ENCODE measurements around the gene INPP4B. TPM values are rescaled to one million over a fixed set of nuclear protein-coding genes. Genes with fewer than 3 reads are reported as not detected.
"Not testable (repeated sequence)": the region's sequence is repeated elsewhere in the genome, so short reads cannot be mapped to it uniquely, and the experiment has no call there.

Gene INPP4B
- total RNA-seq, 1 experiment from 2014 or later = 14.3 TPM

GRCh38 chr4:142397364-142397991 is 448.6 kb downstream of the INPP4B start:
- DNase-seq (ENCODE audit: low read depth, low spot score); H3K27me3 ChIP-seq (ENCODE audit: insufficient read depth, low read length); H3K4me3 ChIP-seq (replicated peaks in 1 of 2; ENCODE audit: low read depth in 1 of 2, low read length in 2 of 2); BruUV-seq (replicated peaks); intact Hi-C loops (cut with micrococcal nuclease); H3K9me2 ChIP-seq (ENCODE audit: insufficient read depth); CTCF ChIA-PET; H3K9ac ChIP-seq (ENCODE audit: low read length); H4K20me1 ChIP-seq (ENCODE audit: insufficient read depth); H3K9me3 ChIP-seq (ENCODE audit: control insufficient read depth in 1 of 2, insufficient read depth in 1 of 2, low read depth in 1 of 2, low read length in 2 of 2); H3K36me3 ChIP-seq (ENCODE audit: control insufficient read depth in 1 of 2, insufficient read depth in 2 of 2, low read length in 2 of 2); H2AFZ ChIP-seq (ENCODE audit: low read depth, low read length, poor library complexity, severe bottlenecking); RAD21 ChIA-PET (ENCODE audit: low non-redundant PET in 1 of 2, low total read pairs in 2 of 2, uncharacterized antibody in 2 of 2, unreplicated experiment in 2 of 2): not testable (repeated sequence)
- peak overlapping the region; percentile 50 for H3K4me2 ChIP-seq (ENCODE audit: low read length)
- peak; percentile 73 for ATAC-seq
- H3K4me1 ChIP-seq (ENCODE audit: control insufficient read depth in 1 of 2, insufficient read depth in 2 of 2, low read length in 2 of 2) = peaks cover 47 to 49% of the 10 kb centered on the region in 2 experiments
- peak overlapping the region; percentile 74; the same call in 1 of the 2 replicates for H3K27ac ChIP-seq (ENCODE audit: low read depth, low read length)
- H3K79me2 ChIP-seq (ENCODE audit: insufficient read depth, low read length) = peaks cover 15% of the 10 kb centered on the region
- POLR2A ChIA-PET = interaction anchor here (1.4 kb wide), 1 partner anchor 9 kb away, joined by 4 read pairs; no protein-coding TSS in a partner anchor
- TF ChIP-seq MAX (IDR thresholded peaks at IDR 0.05) = peak; percentile 90
- peak; percentile 16 for TF ChIP-seq SP1 (IDR thresholded peaks at IDR 0.05; ENCODE audit: low read depth)
- peak; percentile 40; the same call in 1 of the 2 replicates for TF ChIP-seq CBX3 (IDR thresholded peaks at IDR 0.05; ENCODE audit: low read depth)
- peak; percentile 14; the same call in 1 of the 2 replicates for TF ChIP-seq FOSL1 (IDR thresholded peaks at IDR 0.05; ENCODE audit: low read depth)

- Histone ChIP-seq H3K9me3 (ENCODE audit: control insufficient read depth in 1 of 2, insufficient read depth in 1 of 2, low read depth in 1 of 2, low read length in 2 of 2) (no peaks in the 10 kb centered on the region), H3K36me3 (ENCODE audit: control insufficient read depth in 1 of 2, insufficient read depth in 2 of 2, low read length in 2 of 2) (no peaks in the 10 kb centered on the region), H3K79me2 (ENCODE audit: insufficient read depth, low read length) (peaks cover 15% of the 10 kb centered on the region), H3K4me2 (ENCODE audit: low read length) (peak overlapping the region; percentile 50), H3K4me3 (replicated peaks in 1 of 2; ENCODE audit: low read depth in 1 of 2, low read length in 2 of 2) (no peak overlapping the region), H3K4me1 (ENCODE audit: control insufficient read depth in 1 of 2, insufficient read depth in 2 of 2, low read length in 2 of 2) (peaks cover 43 to 44% of the 10 kb centered on the region in 2 experiments), H3K27me3 (ENCODE audit: insufficient read depth, low read length) (no peaks in the 10 kb centered on the region), H3K9ac (ENCODE audit: low read length) (peak overlapping the region; percentile 23; the same call in 1 of the 2 replicates), H4K20me1 (ENCODE audit: insufficient read depth) (no peaks in the 10 kb centered on the region), H3K27ac (ENCODE audit: low read depth, low read length) (peak overlapping the region; percentile 74; the same call in 1 of the 2 replicates), H3K9me2 (ENCODE audit: insufficient read depth) (no peaks in the 10 kb centered on the region), H2AFZ (ENCODE audit: low read depth, low read length, poor library complexity, severe bottlenecking) (no peak overlapping the region)
- DNase-seq (ENCODE audit: low read depth, low spot score) = no peak
- ChIA-PET POLR2A (interaction anchor here (1.4 kb wide), 1 partner anchor 10 kb away, joined by 4 read pairs; no protein-coding TSS in a partner anchor), RAD21 (ENCODE audit: low non-redundant PET in 1 of 2, low total read pairs in 2 of 2, uncharacterized antibody in 2 of 2, unreplicated experiment in 2 of 2) (no interaction called here), CTCF (no interaction called here)
- BruUV-seq (replicated peaks) = no TSS peak
- no peak for ATAC-seq
- intact Hi-C loops (cut with micrococcal nuclease) = no loop called here
- TF ChIP-seq TCF7L2 (IDR thresholded peaks at IDR 0.05; ENCODE audit: borderline replicate concordance, extremely low read depth, insufficient read depth, insufficient read length) (no peak), RAD21 (IDR thresholded peaks at IDR 0.05; ENCODE audit: low read depth) (no peak), ELF1 (IDR thresholded peaks at IDR 0.05; ENCODE audit: borderline replicate concordance, low read depth) (no peak), EGR1 (IDR thresholded peaks at IDR 0.05; ENCODE audit: low read depth) (peak; percentile 23; the same call in 1 of the 2 replicates), POLR2A (IDR thresholded peaks at IDR 0.05; ENCODE audit: borderline replicate concordance, extremely low read depth, insufficient read depth, insufficient read length) (no peak), MAX (IDR thresholded peaks at IDR 0.05) (peak; percentile 54; the same call in 1 of the 2 replicates), CBX3 (IDR thresholded peaks at IDR 0.05; ENCODE audit: low read depth) (peak; percentile 55; the same call in 1 of the 2 replicates), ATF3 (IDR thresholded peaks at IDR 0.05) (0 out of 2 replicates have a peak, but pooled peaks have one; percentile 35), SP1 (IDR thresholded peaks at IDR 0.05; ENCODE audit: low read depth) (peak; percentile 71), ZBTB33 (IDR thresholded peaks at IDR 0.05; ENCODE audit: extremely low read depth, insufficient replicate concordance, low read length) (no peak), CTCF (IDR thresholded peaks at IDR 0.05 in 2 of 3, conservative IDR thresholded peaks at IDR 0.05 in 1 of 3; ENCODE audit: borderline replicate concordance in 1 of 3, insufficient read depth in 1 of 3, low read depth in 2 of 3, low read length in 2 of 3) (no peak), CEBPB (IDR thresholded peaks at IDR 0.05; ENCODE audit: low read depth) (peak; percentile 60; the same call in 1 of the 2 replicates)
Observed at GRCh38 chr4:142396279-142396678, 449.8 kb downstream of the INPP4B start.
